ENCODE results near the gene SH3RF3.

Gene SH3RF3

DNA sequence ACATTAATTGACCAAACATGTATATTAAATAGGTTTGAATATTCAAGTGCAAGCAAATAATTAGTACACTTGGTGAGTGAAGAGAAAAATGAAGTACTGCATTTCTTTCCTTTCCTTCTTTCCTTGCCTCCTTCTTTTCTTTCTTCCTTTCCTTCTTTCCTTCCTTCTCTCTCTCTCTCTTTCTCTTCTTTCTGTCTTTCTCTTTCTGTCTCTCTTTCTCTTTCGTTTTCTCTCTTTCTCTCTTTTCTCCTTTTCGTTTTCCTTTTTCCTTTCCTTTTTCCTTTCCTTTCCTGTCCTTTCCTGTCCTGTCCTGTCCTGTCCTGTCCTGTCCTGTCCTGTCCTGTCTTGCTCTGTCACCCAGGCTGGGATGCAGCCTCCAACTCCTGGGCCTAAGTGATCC is 119.6 kb downstream of the SH3RF3 start:
- Histone ChIP-seq H3K23ac (ENCODE audit: low read depth, low read length, poor library complexity) (no peak overlapping the region), H3K4ac (ENCODE audit: low read length) (no peak overlapping the region), H4K91ac (ENCODE audit: low read depth, low read length, poor library complexity) (no peak overlapping the region), H3K18ac (ENCODE audit: low read length) (no peak overlapping the region), H3K4me1 (ENCODE audit: control insufficient read depth in 2 of 2, insufficient read depth in 1 of 2, low read depth in 1 of 2, low read length in 2 of 2) (peaks cover 0 to 4% of the 10 kb centered on the region in 2 donors), H2BK5ac (ENCODE audit: low read length) (no peak overlapping the region), H3K14ac (ENCODE audit: low read length) (no peak overlapping the region), H2AFZ (ENCODE audit: low read length) (no peak overlapping the region), H2BK12ac (ENCODE audit: low read length) (no peak overlapping the region), H3K27me3 (ENCODE audit: control insufficient read depth in 3 of 3, insufficient read depth in 3 of 3, low read depth in 1 of 3, low read length in 3 of 3) (no peaks in the 10 kb centered on the region), H3K9ac (ENCODE audit: low read depth, low read length, poor library complexity) (no peak overlapping the region), H2BK15ac (ENCODE audit: low read length) (no peak overlapping the region), H3K27ac (replicated peaks; ENCODE audit: low read length) (no peak overlapping the region), H4K8ac (ENCODE audit: low read depth, low read length) (no peak overlapping the region), H2AK5ac (ENCODE audit: low read depth, low read length) (no peak overlapping the region), H3K9me3 (replicated peaks in 1 of 2; ENCODE audit: control insufficient read depth in 2 of 2, insufficient read depth in 1 of 2, low read depth in 1 of 2, low read length in 2 of 2) (no peaks in the 10 kb centered on the region), H3K4me2 (ENCODE audit: insufficient read depth, low read length, poor library complexity, severe bottlenecking) (no peak overlapping the region), H2BK120ac (ENCODE audit: low read depth, low read length) (no peak overlapping the region), H3K79me1 (ENCODE audit: low read depth, low read length) (no peaks in the 10 kb centered on the region), H3K36me3 (replicated peaks in 1 of 2; ENCODE audit: control insufficient read depth in 2 of 2, insufficient read depth in 2 of 2, low read length in 2 of 2) (no peaks in the 10 kb centered on the region), H3K4me3 (ENCODE audit: low read length in 2 of 2) (no peak overlapping the region)
- no peak for DNase-seq (ENCODE audit: low spot score)
- WGBS, 2 donors (ENCODE audit: extremely low coverage in 2 of 2, insufficient read length in 2 of 2, insufficient replicate concordance in 1 of 2): no CpG with 5 or more reads among the region's 2 CpGs

GRCh38 chr2:109253217-109253616 is 124.2 kb downstream of the SH3RF3 start:
- Histone ChIP-seq H3K14ac (ENCODE audit: low read length) (no peak overlapping the region), H3K9ac (ENCODE audit: low read depth, low read length, poor library complexity) (no peak overlapping the region), H3K9me3 (replicated peaks in 1 of 2; ENCODE audit: control insufficient read depth in 2 of 2, insufficient read depth in 1 of 2, low read depth in 1 of 2, low read length in 2 of 2) (no peaks in the 10 kb centered on the region), H3K18ac (ENCODE audit: low read length) (no peak overlapping the region), H3K36me3 (replicated peaks in 1 of 2; ENCODE audit: control insufficient read depth in 2 of 2, insufficient read depth in 2 of 2, low read length in 2 of 2) (no peaks in the 10 kb centered on the region), H3K27ac (replicated peaks; ENCODE audit: low read length) (no peak overlapping the region), H2AFZ (ENCODE audit: low read length) (no peak overlapping the region), H3K27me3 (ENCODE audit: control insufficient read depth in 3 of 3, insufficient read depth in 3 of 3, low read depth in 1 of 3, low read length in 3 of 3) (no peaks in the 10 kb centered on the region), H2BK120ac (ENCODE audit: low read depth, low read length) (no peak overlapping the region), H3K4ac (ENCODE audit: low read length) (no peak overlapping the region), H2BK15ac (ENCODE audit: low read length) (no peak overlapping the region), H3K4me1 (ENCODE audit: control insufficient read depth in 2 of 2, insufficient read depth in 1 of 2, low read depth in 1 of 2, low read length in 2 of 2) (no peaks in the 10 kb centered on the region), H3K4me3 (ENCODE audit: low read length in 2 of 2) (no peak overlapping the region), H2BK12ac (ENCODE audit: low read length) (no peak overlapping the region), H3K23ac (ENCODE audit: low read depth, low read length, poor library complexity) (no peak overlapping the region), H2AK5ac (ENCODE audit: low read depth, low read length) (no peak overlapping the region), H3K79me1 (ENCODE audit: low read depth, low read length) (no peaks in the 10 kb centered on the region), H2BK5ac (ENCODE audit: low read length) (no peak overlapping the region), H4K8ac (ENCODE audit: low read depth, low read length) (no peak overlapping the region), H3K4me2 (ENCODE audit: insufficient read depth, low read length, poor library complexity, severe bottlenecking) (no peak overlapping the region), H4K91ac (ENCODE audit: low read depth, low read length, poor library complexity) (no peak overlapping the region)
- no peak for DNase-seq (ENCODE audit: low spot score)
- no CpG with 5 or more reads among the region's 7 CpGs for WGBS, 2 donors (ENCODE audit: extremely low coverage in 2 of 2, insufficient read length in 2 of 2, insufficient replicate concordance in 1 of 2)

- no peak overlapping the region for H2BK15ac ChIP-seq (ENCODE audit: low read length)
Observed at GRCh38 chr2:109254174-109254904, 125.3 kb downstream of the SH3RF3 start.

GRCh38 chr2:109255654-109256053 is 126.6 kb downstream of the SH3RF3 start:
- WGBS, 2 donors (ENCODE audit: extremely low coverage in 2 of 2, insufficient read length in 2 of 2, insufficient replicate concordance in 1 of 2): no CpG with 5 or more reads among the region's 4 CpGs
- no peak overlapping the region for H2BK15ac ChIP-seq (ENCODE audit: low read length)
- DNase-seq (ENCODE audit: low spot score): no peak
- H3K36me3 ChIP-seq (replicated peaks in 1 of 2; ENCODE audit: control insufficient read depth in 2 of 2, insufficient read depth in 2 of 2, low read length in 2 of 2): no peaks in the 10 kb centered on the region
- no peaks in the 10 kb centered on the region for H3K79me1 ChIP-seq (ENCODE audit: low read depth, low read length)
- H3K4me2 ChIP-seq (ENCODE audit: insufficient read depth, low read length, poor library complexity, severe bottlenecking): no peak overlapping the region
- H3K18ac ChIP-seq (ENCODE audit: low read length): no peak overlapping the region
- no peak overlapping the region for H3K4ac ChIP-seq (ENCODE audit: low read length)
- H2BK5ac ChIP-seq (ENCODE audit: low read length): no peak overlapping the region
- H2AFZ ChIP-seq (ENCODE audit: low read length): no peak overlapping the region
- H4K91ac ChIP-seq (ENCODE audit: low read depth, low read length, poor library complexity): no peak overlapping the region
- no peak overlapping the region for H3K4me3 ChIP-seq (ENCODE audit: low read length in 2 of 2)
- H3K14ac ChIP-seq (ENCODE audit: low read length): no peak overlapping the region
- no peak overlapping the region for H2BK12ac ChIP-seq (ENCODE audit: low read length)
- no peaks in the 10 kb centered on the region for H3K4me1 ChIP-seq (ENCODE audit: control insufficient read depth in 2 of 2, insufficient read depth in 1 of 2, low read depth in 1 of 2, low read length in 2 of 2)
- H3K23ac ChIP-seq (ENCODE audit: low read depth, low read length, poor library complexity): no peak overlapping the region
- H2AK5ac ChIP-seq (ENCODE audit: low read depth, low read length): no peak overlapping the region
- H3K27me3 ChIP-seq (ENCODE audit: control insufficient read depth in 3 of 3, insufficient read depth in 3 of 3, low read depth in 1 of 3, low read length in 3 of 3): no peaks in the 10 kb centered on the region
- no peak overlapping the region for H3K9ac ChIP-seq (ENCODE audit: low read depth, low read length, poor library complexity)
- H3K27ac ChIP-seq (replicated peaks; ENCODE audit: low read length): no peak overlapping the region
- no peak overlapping the region for H4K8ac ChIP-seq (ENCODE audit: low read depth, low read length)
- H3K9me3 ChIP-seq (replicated peaks in 1 of 2; ENCODE audit: control insufficient read depth in 2 of 2, insufficient read depth in 1 of 2, low read depth in 1 of 2, low read length in 2 of 2): no peaks in the 10 kb centered on the region
- H2BK120ac ChIP-seq (ENCODE audit: low read depth, low read length): no peak overlapping the region

More at GRCh38 chr2:109254174-109254904, 125.3 kb downstream of the SH3RF3 start:
- H4K8ac ChIP-seq (ENCODE audit: low read depth, low read length): no peak overlapping the region
- H3K18ac ChIP-seq (ENCODE audit: low read length): no peak overlapping the region
- no peak overlapping the region for H3K4me3 ChIP-seq (ENCODE audit: low read length in 2 of 2)
- H3K4me1 ChIP-seq (ENCODE audit: control insufficient read depth in 2 of 2, insufficient read depth in 1 of 2, low read depth in 1 of 2, low read length in 2 of 2): no peaks in the 10 kb centered on the region
- no peak overlapping the region for H2BK12ac ChIP-seq (ENCODE audit: low read length)
- no peak overlapping the region for H3K23ac ChIP-seq (ENCODE audit: low read depth, low read length, poor library complexity)
- H3K9ac ChIP-seq (ENCODE audit: low read depth, low read length, poor library complexity): no peak overlapping the region
- no peaks in the 10 kb centered on the region for H3K9me3 ChIP-seq (replicated peaks in 1 of 2; ENCODE audit: control insufficient read depth in 2 of 2, insufficient read depth in 1 of 2, low read depth in 1 of 2, low read length in 2 of 2)
- no peak for DNase-seq (ENCODE audit: low spot score)
- H3K4ac ChIP-seq (ENCODE audit: low read length): no peak overlapping the region
- no peak overlapping the region for H2BK120ac ChIP-seq (ENCODE audit: low read depth, low read length)
- H3K4me2 ChIP-seq (ENCODE audit: insufficient read depth, low read length, poor library complexity, severe bottlenecking): no peak overlapping the region
- no peaks in the 10 kb centered on the region for H3K36me3 ChIP-seq (replicated peaks in 1 of 2; ENCODE audit: control insufficient read depth in 2 of 2, insufficient read depth in 2 of 2, low read length in 2 of 2)
- H4K91ac ChIP-seq (ENCODE audit: low read depth, low read length, poor library complexity): no peak overlapping the region
- H2AK5ac ChIP-seq (ENCODE audit: low read depth, low read length): no peak overlapping the region
- H2BK5ac ChIP-seq (ENCODE audit: low read length): no peak overlapping the region
- no CpG with 5 or more reads among the region's 12 CpGs for WGBS, 2 donors (ENCODE audit: extremely low coverage in 2 of 2, insufficient read length in 2 of 2, insufficient replicate concordance in 1 of 2)
- H3K27me3 ChIP-seq (ENCODE audit: control insufficient read depth in 3 of 3, insufficient read depth in 3 of 3, low read depth in 1 of 3, low read length in 3 of 3): no peaks in the 10 kb centered on the region
- H3K79me1 ChIP-seq (ENCODE audit: low read depth, low read length): no peaks in the 10 kb centered on the region
- H3K14ac ChIP-seq (ENCODE audit: low read length): no peak overlapping the region
- no peak overlapping the region for H2AFZ ChIP-seq (ENCODE audit: low read length)
- no peak overlapping the region for H3K27ac ChIP-seq (replicated peaks; ENCODE audit: low read length)
